GM23338 (cell line): Measurements from ENCODE around the gene MME. TPM values are rescaled to one million over a fixed set of nuclear protein-coding genes. Genes with fewer than 3 reads are reported as not detected.

Experiments
- ATAC-seq: fragments of 200-7000 bp; cut with Tn5 transposase; 3 replicates; pipeline ENCODE4 v1.9.1; 2020
- DNase-seq: peaks from one replicate; pipeline ENCODE4 v3.0.0-alpha.2; 2015; ENCODE audit warnings: low spot score
- H2AFZ ChIP-seq: fragments of 200-600 bp; sonication (generic); 2 replicates; pipeline ENCODE4 v1.8.0; 2016; ENCODE audit warnings: antibody characterized with exemption, mild to moderate bottlenecking, moderate library complexity
- H3F3A ChIP-seq: fragments of 200-600 bp; sonication (generic); replicated peaks from 2 replicates; pipeline ENCODE4 v1.8.0; 2017; ENCODE audit warnings: antibody characterized with exemption, mixed run types, low read depth
- H3K27ac ChIP-seq: fragments of 200-600 bp; sonication (generic); 2 replicates; pipeline ENCODE4 v1.6.1; 2016; ENCODE audit warnings: low read depth
- H3K27me3 ChIP-seq: fragments of 200-600 bp; sonication (generic); 2 replicates; pipeline ENCODE4 v1.8.0; 2016; ENCODE audit warnings: mild to moderate bottlenecking, mixed run types, moderate library complexity; ENCODE audit not compliant: insufficient read depth
- H3K36me3 ChIP-seq: fragments of 200-600 bp; sonication (generic); 2 replicates; pipeline ENCODE4 v1.8.0; 2016; ENCODE audit warnings: mild to moderate bottlenecking; ENCODE audit not compliant: insufficient read depth
- H3K4me1 ChIP-seq: fragments of 200-600 bp; sonication (generic); 2 replicates; pipeline ENCODE4 v1.8.0; 2016; ENCODE audit warnings: mild to moderate bottlenecking, moderate library complexity; ENCODE audit not compliant: insufficient read depth
- H3K4me2 ChIP-seq: fragments of 200-600 bp; sonication (generic); 2 replicates; pipeline ENCODE4 v1.7.1; 2017; ENCODE audit warnings: mixed run types
- H3K4me3 ChIP-seq: fragments of 200-600 bp; sonication (generic); 2 replicates; pipeline ENCODE4 v1.6.1; 2016; ENCODE audit warnings: mixed run types
- H3K79me2 ChIP-seq: fragments of 200-600 bp; sonication (generic); replicated peaks from 2 replicates; pipeline ENCODE4 v1.8.0; 2017; ENCODE audit warnings: mild to moderate bottlenecking; ENCODE audit not compliant: insufficient read depth
- H3K9me2 ChIP-seq: fragments of 200-600 bp; sonication (generic); 2 replicates; pipeline ENCODE4 v1.8.0; 2017; ENCODE audit not compliant: insufficient read depth
- H4K20me1 ChIP-seq: fragments of 200-600 bp; sonication (generic); replicated peaks from 2 replicates; pipeline ENCODE4 v1.8.0; 2017; ENCODE audit warnings: mild to moderate bottlenecking; ENCODE audit not compliant: insufficient read depth
- H3K27ac Mint-ChIP-seq: 2 replicates; pipeline ENCODE4 v1.8.0; 2020; ENCODE audit warnings: inconsistent platforms, mild to moderate bottlenecking, moderate library complexity, mixed read lengths
- H3K27me3 Mint-ChIP-seq: 3 replicates; pipeline ENCODE4 v1.8.0; 2022; ENCODE audit warnings: low read depth, mild to moderate bottlenecking, moderate library complexity, mixed read lengths, inconsistent platforms; ENCODE audit not compliant: insufficient read depth, poor library complexity
- H3K36me3 Mint-ChIP-seq: 3 replicates; pipeline ENCODE4 v1.8.0; 2021; ENCODE audit warnings: low read depth, mild to moderate bottlenecking, inconsistent platforms, moderate library complexity, mixed read lengths
- H3K4me1 Mint-ChIP-seq: 3 replicates; pipeline ENCODE4 v1.8.0; 2020; ENCODE audit warnings: mild to moderate bottlenecking, inconsistent platforms, mixed read lengths
- H3K4me3 Mint-ChIP-seq: 3 replicates; pipeline ENCODE4 v1.8.0; 2021; ENCODE audit warnings: moderate library complexity, mild to moderate bottlenecking, inconsistent platforms, mixed read lengths
- H3K9me3 Mint-ChIP-seq: 3 replicates; pipeline ENCODE4 v1.8.0; 2020; ENCODE audit warnings: moderate library complexity, mild to moderate bottlenecking, inconsistent platforms, mixed read lengths
- CREB1 ChIP-seq: fragments of 250-450 bp; sonication (Bioruptor Pico); IDR thresholded peaks from 2 replicates; pipeline ENCODE4 v1.5.0; 2020; ENCODE audit warnings: low read depth, mild to moderate bottlenecking, moderate library complexity
- EZH2phosphoT487 ChIP-seq: fragments of 200-600 bp; sonication (generic); IDR thresholded peaks from one replicate; pipeline ENCODE4 v1.8.1; 2018; ENCODE audit warnings: antibody characterized with exemption; ENCODE audit not compliant: unreplicated experiment
- JUNB ChIP-seq: IDR thresholded peaks from one replicate; pipeline ENCODE4 v1.6.1; 2016; ENCODE audit warnings: antibody characterized with exemption; ENCODE audit not compliant: unreplicated experiment
- NANOG ChIP-seq: IDR thresholded peaks from 2 replicates; pipeline ENCODE4 v1.6.1; 2016; ENCODE audit warnings: antibody characterized with exemption, borderline replicate concordance
- POLR2AphosphoS5 ChIP-seq: IDR thresholded peaks from 2 replicates; pipeline ENCODE4 v1.6.1; 2016; ENCODE audit warnings: antibody characterized with exemption, low read depth
- STAT1 ChIP-seq: IDR thresholded peaks from one replicate; pipeline ENCODE4 v1.6.1; 2016; ENCODE audit warnings: antibody characterized with exemption; ENCODE audit not compliant: unreplicated experiment
- ZNF114 ChIP-seq: fragments of 250-450 bp; sonication (Bioruptor Pico); IDR thresholded peaks from 2 replicates; pipeline ENCODE4 v1.5.0; 2020; ENCODE audit warnings: mild to moderate bottlenecking, moderate library complexity
- polyA plus RNA-seq: library from polyadenylated mRNA; unstranded; fragments of >200 nt; fragmentation: Nextera tagmentation; extraction: Ambion mirVana; gene quantifications from 2 replicates; pipeline ENCODE4 v1.2.1, GENCODE V29; 2016
- total RNA-seq: library from RNA; depleted of rRNA; stranded (reverse); fragments of >200 nt; shearing (Covaris generic); gene quantifications from 2 replicates; pipeline ENCODE4 v1.2.3, GENCODE V29; 2014
- TF ChIP-seq, protein P1 (sequence below): fragments of 250-450 bp; sonication (Bioruptor Pico); IDR thresholded peaks from 2 replicates; pipeline ENCODE4 v1.5.0; 2020; ENCODE audit warnings: mild to moderate bottlenecking, moderate library complexity
- TF ChIP-seq, protein P2 (sequence below): IDR thresholded peaks from 2 replicates; pipeline ENCODE4 v1.6.1; 2016; ENCODE audit warnings: antibody characterized with exemption
- TF ChIP-seq, protein P3 (sequence below), 2 experiments: fragments of 200-600 bp in 1 of 2; sonication (generic) in 1 of 2; conservative IDR thresholded peaks; 2 replicates each; pipeline versions ENCODE4 v1.5.1 to v1.6.1; 2016 to 2017; ENCODE audit warnings: antibody characterized with exemption in 2 of 2, low read depth in 2 of 2, mild to moderate bottlenecking in 2 of 2, moderate library complexity in 1 of 2

Gene MME
- total and polyA plus RNA-seq, 2 experiments from 2014 or later, result 15.2 to 76.7 TPM

DNA sequence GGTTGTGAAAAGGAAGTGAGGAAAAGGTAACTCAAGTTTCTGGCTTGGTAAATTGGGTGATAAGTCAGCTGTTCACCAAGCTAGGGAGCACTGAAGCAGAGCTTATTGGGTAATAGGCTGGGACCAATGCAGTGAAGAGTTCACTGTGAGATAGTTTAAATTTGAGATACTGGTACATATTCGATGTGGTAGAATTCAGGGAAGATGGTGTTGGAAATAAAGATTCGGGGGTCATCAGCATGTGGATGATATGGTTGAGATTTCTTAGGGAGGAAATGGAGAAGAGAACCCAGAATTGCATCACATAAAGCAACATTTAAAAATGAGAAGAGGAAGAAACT is 16.9 kb downstream of the MME start (continued):
- TF ChIP-seq, protein P1, sequence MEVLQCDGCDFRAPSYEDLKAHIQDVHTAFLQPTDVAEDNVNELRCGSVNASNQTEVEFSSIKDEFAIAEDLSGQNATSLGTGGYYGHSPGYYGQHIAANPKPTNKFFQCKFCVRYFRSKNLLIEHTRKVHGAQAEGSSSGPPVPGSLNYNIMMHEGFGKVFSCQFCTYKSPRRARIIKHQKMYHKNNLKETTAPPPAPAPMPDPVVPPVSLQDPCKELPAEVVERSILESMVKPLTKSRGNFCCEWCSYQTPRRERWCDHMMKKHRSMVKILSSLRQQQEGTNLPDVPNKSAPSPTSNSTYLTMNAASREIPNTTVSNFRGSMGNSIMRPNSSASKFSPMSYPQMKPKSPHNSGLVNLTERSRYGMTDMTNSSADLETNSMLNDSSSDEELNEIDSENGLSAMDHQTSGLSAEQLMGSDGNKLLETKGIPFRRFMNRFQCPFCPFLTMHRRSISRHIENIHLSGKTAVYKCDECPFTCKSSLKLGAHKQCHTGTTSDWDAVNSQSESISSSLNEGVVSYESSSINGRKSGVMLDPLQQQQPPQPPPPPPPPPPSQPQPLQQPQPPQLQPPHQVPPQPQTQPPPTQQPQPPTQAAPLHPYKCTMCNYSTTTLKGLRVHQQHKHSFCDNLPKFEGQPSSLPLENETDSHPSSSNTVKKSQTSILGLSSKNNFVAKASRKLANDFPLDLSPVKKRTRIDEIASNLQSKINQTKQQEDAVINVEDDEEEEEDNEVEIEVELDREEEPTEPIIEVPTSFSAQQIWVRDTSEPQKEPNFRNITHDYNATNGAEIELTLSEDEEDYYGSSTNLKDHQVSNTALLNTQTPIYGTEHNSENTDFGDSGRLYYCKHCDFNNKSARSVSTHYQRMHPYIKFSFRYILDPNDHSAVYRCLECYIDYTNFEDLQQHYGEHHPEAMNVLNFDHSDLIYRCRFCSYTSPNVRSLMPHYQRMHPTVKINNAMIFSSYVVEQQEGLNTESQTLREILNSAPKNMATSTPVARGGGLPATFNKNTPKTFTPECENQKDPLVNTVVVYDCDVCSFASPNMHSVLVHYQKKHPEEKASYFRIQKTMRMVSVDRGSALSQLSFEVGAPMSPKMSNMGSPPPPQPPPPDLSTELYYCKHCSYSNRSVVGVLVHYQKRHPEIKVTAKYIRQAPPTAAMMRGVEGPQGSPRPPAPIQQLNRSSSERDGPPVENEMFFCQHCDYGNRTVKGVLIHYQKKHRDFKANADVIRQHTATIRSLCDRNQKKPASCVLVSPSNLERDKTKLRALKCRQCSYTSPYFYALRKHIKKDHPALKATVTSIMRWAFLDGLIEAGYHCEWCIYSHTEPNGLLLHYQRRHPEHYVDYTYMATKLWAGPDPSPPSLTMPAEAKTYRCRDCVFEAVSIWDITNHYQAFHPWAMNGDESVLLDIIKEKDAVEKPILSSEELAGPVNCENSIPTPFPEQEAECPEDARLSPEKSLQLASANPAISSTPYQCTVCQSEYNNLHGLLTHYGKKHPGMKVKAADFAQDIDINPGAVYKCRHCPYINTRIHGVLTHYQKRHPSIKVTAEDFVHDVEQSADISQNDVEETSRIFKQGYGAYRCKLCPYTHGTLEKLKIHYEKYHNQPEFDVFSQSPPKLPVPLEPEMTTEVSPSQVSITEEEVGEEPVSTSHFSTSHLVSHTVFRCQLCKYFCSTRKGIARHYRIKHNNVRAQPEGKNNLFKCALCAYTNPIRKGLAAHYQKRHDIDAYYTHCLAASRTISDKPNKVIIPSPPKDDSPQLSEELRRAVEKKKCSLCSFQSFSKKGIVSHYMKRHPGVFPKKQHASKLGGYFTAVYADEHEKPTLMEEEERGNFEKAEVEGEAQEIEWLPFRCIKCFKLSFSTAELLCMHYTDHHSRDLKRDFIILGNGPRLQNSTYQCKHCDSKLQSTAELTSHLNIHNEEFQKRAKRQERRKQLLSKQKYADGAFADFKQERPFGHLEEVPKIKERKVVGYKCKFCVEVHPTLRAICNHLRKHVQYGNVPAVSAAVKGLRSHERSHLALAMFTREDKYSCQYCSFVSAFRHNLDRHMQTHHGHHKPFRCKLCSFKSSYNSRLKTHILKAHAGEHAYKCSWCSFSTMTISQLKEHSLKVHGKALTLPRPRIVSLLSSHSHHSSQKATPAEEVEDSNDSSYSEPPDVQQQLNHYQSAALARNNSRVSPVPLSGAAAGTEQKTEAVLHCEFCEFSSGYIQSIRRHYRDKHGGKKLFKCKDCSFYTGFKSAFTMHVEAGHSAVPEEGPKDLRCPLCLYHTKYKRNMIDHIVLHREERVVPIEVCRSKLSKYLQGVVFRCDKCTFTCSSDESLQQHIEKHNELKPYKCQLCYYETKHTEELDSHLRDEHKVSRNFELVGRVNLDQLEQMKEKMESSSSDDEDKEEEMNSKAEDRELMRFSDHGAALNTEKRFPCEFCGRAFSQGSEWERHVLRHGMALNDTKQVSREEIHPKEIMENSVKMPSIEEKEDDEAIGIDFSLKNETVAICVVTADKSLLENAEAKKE (CRISPR knock-in tag), result no peak
- no peak for TF ChIP-seq JUNB
- TF ChIP-seq, protein P2, sequence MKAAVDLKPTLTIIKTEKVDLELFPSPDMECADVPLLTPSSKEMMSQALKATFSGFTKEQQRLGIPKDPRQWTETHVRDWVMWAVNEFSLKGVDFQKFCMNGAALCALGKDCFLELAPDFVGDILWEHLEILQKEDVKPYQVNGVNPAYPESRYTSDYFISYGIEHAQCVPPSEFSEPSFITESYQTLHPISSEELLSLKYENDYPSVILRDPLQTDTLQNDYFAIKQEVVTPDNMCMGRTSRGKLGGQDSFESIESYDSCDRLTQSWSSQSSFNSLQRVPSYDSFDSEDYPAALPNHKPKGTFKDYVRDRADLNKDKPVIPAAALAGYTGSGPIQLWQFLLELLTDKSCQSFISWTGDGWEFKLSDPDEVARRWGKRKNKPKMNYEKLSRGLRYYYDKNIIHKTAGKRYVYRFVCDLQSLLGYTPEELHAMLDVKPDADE, result no peak

DNA sequence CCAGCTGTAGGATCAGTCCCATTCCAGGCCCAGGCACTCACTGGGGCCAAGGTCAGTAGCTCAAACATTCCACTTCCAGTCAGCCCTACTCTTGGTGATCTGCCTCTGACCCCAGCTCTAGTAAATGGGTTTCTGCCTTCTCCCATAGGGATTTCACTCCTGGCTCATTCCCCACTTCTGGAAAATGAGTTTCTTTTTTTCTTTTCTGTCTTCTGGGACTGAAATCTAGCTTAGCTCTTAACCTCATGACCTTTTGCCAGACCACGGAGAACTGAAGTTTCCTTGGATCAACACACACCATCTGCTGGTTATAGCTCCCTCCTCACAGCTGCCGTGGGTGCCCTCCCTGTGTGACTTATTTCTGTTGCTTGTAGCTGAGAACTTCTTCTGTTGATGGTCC is 21.3 kb downstream of the MME start:
- no peak overlapping the region for H3K4me3 ChIP-seq
- H3K4me3 Mint-ChIP-seq, result no peak overlapping the region
- peaks cover 4% of the 10 kb centered on the region; the same call in 1 of the 3 replicates for H3K36me3 Mint-ChIP-seq
- H3K4me1 ChIP-seq, result no peaks in the 10 kb centered on the region; the same call in 1 of the 2 replicates
- H4K20me1 ChIP-seq, result no peaks in the 10 kb centered on the region
- no peak overlapping the region for H2AFZ ChIP-seq
- no peaks in the 10 kb centered on the region for H3K27me3 Mint-ChIP-seq
- H3K4me2 ChIP-seq, result no peak overlapping the region
- ATAC-seq (no peak), DNase-seq (no peak)
- H3K27ac ChIP-seq, result no peak overlapping the region
- H3K4me1 Mint-ChIP-seq, result peaks cover 4% of the 10 kb centered on the region; the same call in 2 of the 3 replicates
- no peak overlapping the region for H3K27ac Mint-ChIP-seq
- no peaks in the 10 kb centered on the region for H3K79me2 ChIP-seq
- no peaks in the 10 kb centered on the region for H3F3A ChIP-seq
- H3K36me3 ChIP-seq, result no peaks in the 10 kb centered on the region
- H3K27me3 ChIP-seq, result no peaks in the 10 kb centered on the region
- no peaks in the 10 kb centered on the region; the same call in 2 of the 3 replicates for H3K9me3 Mint-ChIP-seq
- peaks cover 2% of the 10 kb centered on the region; the same call in 1 of the 2 replicates for H3K9me2 ChIP-seq
- TF ChIP-seq NANOG, result no peak
- no peak for TF ChIP-seq ZNF114 (CRISPR knock-in tag)
- TF ChIP-seq CREB1 (CRISPR knock-in tag), result no peak
- no peak for TF ChIP-seq EZH2phosphoT487
- TF ChIP-seq JUNB, result no peak
- TF ChIP-seq, protein P3, sequence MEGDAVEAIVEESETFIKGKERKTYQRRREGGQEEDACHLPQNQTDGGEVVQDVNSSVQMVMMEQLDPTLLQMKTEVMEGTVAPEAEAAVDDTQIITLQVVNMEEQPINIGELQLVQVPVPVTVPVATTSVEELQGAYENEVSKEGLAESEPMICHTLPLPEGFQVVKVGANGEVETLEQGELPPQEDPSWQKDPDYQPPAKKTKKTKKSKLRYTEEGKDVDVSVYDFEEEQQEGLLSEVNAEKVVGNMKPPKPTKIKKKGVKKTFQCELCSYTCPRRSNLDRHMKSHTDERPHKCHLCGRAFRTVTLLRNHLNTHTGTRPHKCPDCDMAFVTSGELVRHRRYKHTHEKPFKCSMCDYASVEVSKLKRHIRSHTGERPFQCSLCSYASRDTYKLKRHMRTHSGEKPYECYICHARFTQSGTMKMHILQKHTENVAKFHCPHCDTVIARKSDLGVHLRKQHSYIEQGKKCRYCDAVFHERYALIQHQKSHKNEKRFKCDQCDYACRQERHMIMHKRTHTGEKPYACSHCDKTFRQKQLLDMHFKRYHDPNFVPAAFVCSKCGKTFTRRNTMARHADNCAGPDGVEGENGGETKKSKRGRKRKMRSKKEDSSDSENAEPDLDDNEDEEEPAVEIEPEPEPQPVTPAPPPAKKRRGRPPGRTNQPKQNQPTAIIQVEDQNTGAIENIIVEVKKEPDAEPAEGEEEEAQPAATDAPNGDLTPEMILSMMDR (conservative IDR thresholded peaks at IDR 0.05; ENCODE audit: low read depth in 2 of 2), result no peak
- TF ChIP-seq, protein P2, result no peak
- no peak for TF ChIP-seq STAT1
- TF ChIP-seq POLR2AphosphoS5, result no peak
